GM19438 (cell line): ENCODE results near the gene CYP46A1.

Experiments used
- ATAC-seq: cut with Tn5 transposase; IDR thresholded peaks from one replicate; pipeline ENCODE4 v1.9.1; 2021; ENCODE audit warnings: low read depth; ENCODE audit not compliant: unreplicated experiment

The CYP46A1 gene

DNA sequence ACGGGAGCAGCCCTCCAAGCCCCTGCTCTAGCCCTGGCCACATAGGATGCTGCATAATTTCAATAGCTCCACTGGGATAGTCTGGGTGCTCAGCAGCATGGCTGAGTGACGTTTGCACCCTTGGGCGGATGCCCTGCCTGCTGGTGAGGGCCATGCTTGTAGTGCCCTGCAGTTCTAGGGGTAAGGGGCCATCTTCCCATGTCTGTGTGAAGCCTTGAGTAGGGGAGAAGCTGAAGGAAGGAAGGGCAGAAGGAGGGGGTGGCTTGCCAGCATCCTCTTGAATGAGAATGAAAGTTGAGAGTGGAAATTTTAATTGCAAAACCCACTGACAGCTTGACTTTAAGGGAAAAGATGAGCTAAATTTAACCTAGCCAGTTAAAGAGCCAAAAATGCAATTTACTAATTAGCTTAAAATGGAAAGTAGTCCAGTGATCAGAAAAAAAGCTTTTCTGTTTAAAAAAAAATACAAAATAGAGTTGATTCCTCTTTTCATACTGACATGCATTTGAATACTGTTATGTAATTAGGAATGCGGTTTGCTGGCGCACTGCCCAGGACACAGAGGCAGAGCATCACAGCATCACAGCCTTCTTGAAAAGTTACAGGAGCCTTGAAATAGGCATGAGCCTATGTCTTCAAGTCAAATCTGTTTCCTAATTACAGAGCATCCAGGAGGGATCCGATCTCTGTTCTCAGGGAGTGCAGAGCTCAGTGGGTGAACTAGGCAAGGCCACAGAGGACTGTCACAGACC, 90.6 kb downstream of the CYP46A1 start:
- no peak for ATAC-seq

DNA sequence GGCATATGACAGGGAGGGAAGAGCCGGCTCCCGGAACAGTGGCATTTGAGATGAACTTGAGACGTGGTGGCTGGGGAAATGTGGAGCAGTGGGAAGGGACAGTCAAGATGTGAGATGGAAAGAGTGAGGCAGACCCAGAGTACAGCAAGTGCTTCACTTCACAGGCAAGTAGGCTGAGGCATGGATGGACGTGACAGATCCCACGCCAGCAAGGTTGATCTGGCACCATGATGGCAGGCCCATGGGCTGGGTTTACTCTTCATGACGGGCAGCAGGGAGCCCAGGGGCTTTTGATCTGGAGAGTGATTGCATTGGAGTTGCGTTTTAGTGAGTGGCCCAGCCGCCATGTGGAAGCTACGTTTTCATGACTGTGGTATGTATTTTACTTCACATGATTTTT, 91.3 kb downstream of the CYP46A1 start:
- no peak for ATAC-seq
